Panc1 (cell line): ENCODE data around the gene AMIGO1. TPM values are rescaled to one million over a fixed set of nuclear protein-coding genes. Genes with fewer than 3 reads are reported as not detected.
A peak's percentile ranks its signal among the peaks of the same experiment; 100 is the strongest.

ENCODE experiments used
- ATAC-seq: fragments of 200-7000 bp; cut with Tn5 transposase; 2 replicates; pipeline ENCODE4 v1.9.1; 2020; ENCODE audit warnings: mild to moderate bottlenecking, moderate library complexity
- BruUV-seq: library from RNA; stranded (reverse); fragments of 400-500 nt; replicated peaks from 2 replicates; lab custom pipeline; 2021; lab: Mats Ljungman, UMichigan
- CTCF ChIA-PET: fragments of 300-600 bp; sonication (Branson Sonifier 250); formaldehyde crosslinking; loops from one replicate; lab custom pipeline; 2022; ENCODE audit warnings: antibody characterized with exemption; lab: Charles Lee
- POLR2A ChIA-PET: fragments of 300-600 bp; sonication (Branson Sonifier 250); formaldehyde crosslinking; loops from one replicate; lab custom pipeline; 2022; ENCODE audit warnings: antibody characterized with exemption; lab: Charles Lee
- DNase-seq: peaks from one replicate; pipeline ENCODE4 v3.0.0-alpha.2; 2010; ENCODE audit warnings: low read depth, low spot score
- H3K27ac ChIP-seq: 2 replicates; pipeline ENCODE4 v1.5.1; 2011; ENCODE audit warnings: mild to moderate bottlenecking, low read length, inconsistent platforms
- H3K27me3 ChIP-seq: fragments of 200-500 bp; sonication (Bioruptor generic); 2 replicates; pipeline ENCODE4 v1.6.0; 2014; ENCODE audit warnings: low read length, inconsistent platforms; ENCODE audit not compliant: control insufficient read depth, insufficient read depth
- H3K36me3 ChIP-seq: fragments of 200-500 bp; sonication (Bioruptor generic); 2 replicates; pipeline ENCODE4 v1.5.1; 2014; ENCODE audit warnings: inconsistent platforms, mild to moderate bottlenecking, low read length, moderate library complexity; ENCODE audit not compliant: control insufficient read depth, insufficient read depth
- H3K4me1 ChIP-seq: 2 replicates; pipeline ENCODE4 v1.5.1; 2011; ENCODE audit warnings: inconsistent platforms, mild to moderate bottlenecking, low read length, moderate library complexity; ENCODE audit not compliant: control insufficient read depth, insufficient read depth
- H3K4me3 ChIP-seq, 2 experiments: 2 replicates each; pipeline ENCODE4 v1.5.1; 2011 to 2012; ENCODE audit warnings: low read depth in 2 of 2, low read length in 2 of 2, mild to moderate bottlenecking in 2 of 2, inconsistent platforms in 1 of 2, moderate library complexity in 1 of 2
- H3K9me3 ChIP-seq: fragments of 200-500 bp; sonication (Bioruptor generic); 2 replicates; pipeline ENCODE4 v1.5.1; 2014; ENCODE audit warnings: low read depth, mild to moderate bottlenecking, inconsistent platforms, low read length, moderate library complexity; ENCODE audit not compliant: control insufficient read depth, insufficient read depth
- CTCF ChIP-seq: fragments of 450-650 bp; IDR thresholded peaks from 2 replicates; pipeline ENCODE4 v1.5.1; 2017; ENCODE audit warnings: mild to moderate bottlenecking
- POLR2AphosphoS5 ChIP-seq: IDR thresholded peaks from 2 replicates; pipeline ENCODE4 v1.6.1; 2012; ENCODE audit warnings: mild to moderate bottlenecking, low read depth, low read length, moderate library complexity
- REST ChIP-seq, 2 experiments: IDR thresholded peaks; 2 replicates each; pipeline ENCODE4 v1.6.1; 2011 to 2012; ENCODE audit warnings: low read depth in 2 of 2, control low read depth in 1 of 2, low read length in 1 of 2, mild to moderate bottlenecking in 1 of 2, moderate library complexity in 1 of 2; ENCODE audit not compliant: insufficient read depth in 1 of 2
- SIN3A ChIP-seq: IDR thresholded peaks from 2 replicates; pipeline ENCODE4 v1.6.1; 2012; ENCODE audit warnings: low read depth, mild to moderate bottlenecking, low read length, moderate library complexity, borderline replicate concordance; ENCODE audit not compliant: insufficient read depth
- TCF7L2 ChIP-seq: IDR thresholded peaks from 2 replicates; pipeline ENCODE4 v1.6.1; 2011; ENCODE audit warnings: mild to moderate bottlenecking, low read depth, low read length, inconsistent platforms
- in situ Hi-C: cut with HindIII; loops from 2 replicates; pipeline ENCODE4 v1.10.0; 2016; ENCODE audit warnings: low sequenced_read_pairs, low pct_unique_long_range_greater_than_20kb
- intact Hi-C: fragments of 100-400 bp; cut with micrococcal nuclease; formaldehyde crosslinking; loops from one replicate; pipeline ENCODE4 v1.10.0; 2022; ENCODE audit not compliant: unreplicated experiment
- total RNA-seq: library from RNA; stranded (reverse); gene quantifications from one replicate; pipeline ENCODE4 v1.2.1, GENCODE V29; 2021; ENCODE audit not compliant: unreplicated experiment

The AMIGO1 gene
- total RNA-seq, 1 experiment from 2014 or later: 0.64 TPM

- intact Hi-C loops (loop anchor here (2.0 kb wide), 1 partner anchor 40 kb away; no protein-coding TSS in a partner anchor), in situ Hi-C loops (no loop called here)
- no peak for TF ChIP-seq POLR2AphosphoS5
- TF ChIP-seq REST (IDR thresholded peaks at IDR 0.05; ENCODE audit: insufficient read depth in 1 of 2, low read depth in 2 of 2, low read length in 1 of 2): no peak
- TF ChIP-seq CTCF: no peak
- no peak for TF ChIP-seq TCF7L2
- TF ChIP-seq SIN3A: no peak
- ATAC-seq (no peak), DNase-seq (no peak)
- H3K36me3 ChIP-seq: no peaks in the 10 kb centered on the region; the same call in 1 of the 2 replicates
- BruUV-seq: no TSS peak
- no peaks in the 10 kb centered on the region for H3K27me3 ChIP-seq
- H3K9me3 ChIP-seq: no peaks in the 10 kb centered on the region
- ChIA-PET CTCF (interaction anchor here (2.3 kb wide), 1 partner anchor 39 kb away, joined by 15 read pairs; no protein-coding TSS in a partner anchor), POLR2A (no interaction called here)
- H3K4me3 ChIP-seq: peak overlapping the region; percentile 71 to 75; a peak in 3 of 4 replicates
- H3K27ac ChIP-seq: peak overlapping the region; percentile 73
- H3K4me1 ChIP-seq: peaks cover 6% of the 10 kb centered on the region; the same call in 1 of the 2 replicates
These were observed 16.3 kb downstream of the AMIGO1 start for GRCh38 chr1:109493227-109493626.

GRCh38 chr1:109492779-109493178 is 16.7 kb downstream of the AMIGO1 start:
- ChIA-PET POLR2A (interaction anchor here (0.6 kb wide), 1 partner anchor 12 kb away, joined by 4 read pairs; no protein-coding TSS in a partner anchor), CTCF (interaction anchor here (2.3 kb wide), 1 partner anchor 39 kb away, joined by 15 read pairs; no protein-coding TSS in a partner anchor)
- intact Hi-C loops: loop anchor here (2.0 kb wide), 1 partner anchor 40 kb away; no protein-coding TSS in a partner anchor
- Histone ChIP-seq H3K27me3 (no peaks in the 10 kb centered on the region), H3K4me1 (peaks cover 6% of the 10 kb centered on the region; the same call in 1 of the 2 replicates), H3K36me3 (no peaks in the 10 kb centered on the region; the same call in 1 of the 2 replicates), H3K27ac (no peak overlapping the region), H3K9me3 (no peaks in the 10 kb centered on the region), H3K4me3 (no peak overlapping the region)
- ATAC-seq: no peak
- DNase-seq: no peak
- TF ChIP-seq POLR2AphosphoS5: no peak
- no peak for TF ChIP-seq REST (IDR thresholded peaks at IDR 0.05; ENCODE audit: insufficient read depth in 1 of 2, low read depth in 2 of 2, low read length in 1 of 2)
- no peak for TF ChIP-seq CTCF
- TF ChIP-seq SIN3A: no peak
- no peak for TF ChIP-seq TCF7L2
- in situ Hi-C loops: no loop called here
- BruUV-seq: no TSS peak
